K562 (cell line): Measurements from ENCODE around the gene OR6C76. TPM values are rescaled to one million over a fixed set of nuclear protein-coding genes. Genes with fewer than 3 reads are reported as not detected.

Source experiments
- ATAC-seq: fragments of 200-7000 bp; cut with Tn5 transposase; 3 replicates; pipeline ENCODE4 v1.9.1; 2020; ENCODE audit warnings: moderate library complexity
- BruUV-seq: library from RNA; stranded (reverse); fragments of 400-500 nt; replicated peaks from 2 replicates; lab custom pipeline; 2021; lab: Mats Ljungman, UMichigan
- CTCF ChIA-PET: fragments of 300-600 bp; formaldehyde crosslinking; extraction: SDS; loops from one replicate; lab custom pipeline; 2021; ENCODE audit warnings: low intra/inter-chr PET ratio; lab: Yijun Ruan, JAX
- POLR2A ChIA-PET: fragments of 300-600, 350-650 bp; sonication (Branson Sonifier 250); formaldehyde crosslinking; extraction: SDS; loops from one replicate; lab custom pipeline; 2021; ENCODE audit warnings: antibody characterized with exemption, inconsistent platforms; lab: Yijun Ruan, JAX
- DNase-seq, 4 experiments: peaks; one replicate each; pipeline versions ENCODE4 v3.0.0 to v3.0.0-alpha.2; 2011 to 2018; ENCODE audit warnings: low spot score in 3 of 4, mixed read lengths in 3 of 4; ENCODE audit errors: extremely low read depth in 1 of 4
- FAIRE-seq: peaks from 2 replicates; lab custom pipeline; 2011; peaks lifted over from hg19 to GRCh38; lab: Jason Lieb, UNC
- H2AFZ ChIP-seq: 2 replicates; pipeline ENCODE4 v1.6.0; 2011; ENCODE audit warnings: low read depth, low read length, control low read depth, inconsistent platforms
- H3K27ac ChIP-seq: fragments of 200-600 bp; 3 replicates; pipeline ENCODE4 v1.8.0; 2011; ENCODE audit warnings: low read depth, mild to moderate bottlenecking, control low read depth, inconsistent platforms, low read length, moderate library complexity, mixed read lengths; ENCODE audit errors: extremely low read depth
- H3K27me3 ChIP-seq, 2 experiments: fragments of 300-600 bp in 1 of 2; 2 replicates in 1 of 2; 3 replicates in 1 of 2; pipeline versions ENCODE4 v1.6.0 to v1.8.0; 2011; ENCODE audit warnings: inconsistent platforms in 2 of 2, low read length in 2 of 2, mild to moderate bottlenecking in 1 of 2, mixed read lengths in 1 of 2, moderate library complexity in 1 of 2; ENCODE audit not compliant: control insufficient read depth in 2 of 2, insufficient read depth in 2 of 2
- H3K36me3 ChIP-seq: fragments of 300-600 bp; 3 replicates; pipeline ENCODE4 v1.8.0; 2011; ENCODE audit warnings: mild to moderate bottlenecking, low read length, inconsistent platforms; ENCODE audit not compliant: control insufficient read depth, insufficient read depth
- H3K4me1 ChIP-seq, 2 experiments: fragments of 200-600 bp in 1 of 2; replicated peaks in 1 of 2; 2 replicates in 1 of 2; 3 replicates in 1 of 2; pipeline versions ENCODE4 v1.5.1 to v1.8.0; 2011; ENCODE audit warnings: inconsistent platforms in 2 of 2, low read length in 2 of 2, mild to moderate bottlenecking in 1 of 2, mixed read lengths in 1 of 2, moderate library complexity in 1 of 2; ENCODE audit not compliant: control insufficient read depth in 2 of 2, insufficient read depth in 2 of 2
- H3K4me2 ChIP-seq: 2 replicates; pipeline ENCODE4 v1.6.1; 2011; ENCODE audit warnings: low read length, control low read depth, inconsistent platforms, mixed read lengths; ENCODE audit not compliant: insufficient read depth
- H3K4me3 ChIP-seq: fragments of 200-600 bp; sonication (generic), shearing (Covaris generic); 2 replicates; pipeline ENCODE4 v1.5.1; 2016; ENCODE audit warnings: control low read depth, inconsistent platforms
- H3K79me2 ChIP-seq: fragments of 200-600 bp; 3 replicates; pipeline ENCODE4 v1.8.0; 2011; ENCODE audit warnings: low read length, inconsistent platforms; ENCODE audit not compliant: control insufficient read depth, insufficient read depth
- H3K9ac ChIP-seq, 2 experiments: 2 replicates each; pipeline versions ENCODE4 v1.6.0 to v1.6.1; 2011; ENCODE audit warnings: low read depth in 2 of 2, low read length in 2 of 2, control low read depth in 1 of 2, inconsistent platforms in 1 of 2, mild to moderate bottlenecking in 1 of 2, mixed read lengths in 1 of 2; ENCODE audit not compliant: insufficient read depth in 1 of 2
- H3K9me1 ChIP-seq: one replicate; pipeline ENCODE4 v1.6.0; 2011; ENCODE audit warnings: inconsistent platforms, mild to moderate bottlenecking, low read length, moderate library complexity; ENCODE audit not compliant: control insufficient read depth, insufficient read depth
- H3K9me3 ChIP-seq: replicated peaks from 2 replicates; pipeline ENCODE4 v1.5.1; 2011; ENCODE audit warnings: low read depth, low read length, inconsistent platforms; ENCODE audit not compliant: control insufficient read depth, insufficient read depth
- H4K20me1 ChIP-seq: replicated peaks from 2 replicates; pipeline ENCODE4 v1.6.1; 2011; ENCODE audit warnings: low read length, inconsistent platforms, mixed read lengths; ENCODE audit not compliant: control insufficient read depth, insufficient read depth
- CBX5 ChIP-seq: IDR thresholded peaks from 2 replicates; pipeline ENCODE4 v1.6.1; 2014; ENCODE audit warnings: low read depth, borderline replicate concordance
- CCNT2 ChIP-seq: IDR thresholded peaks from 2 replicates; pipeline ENCODE4 v1.6.1; 2011; ENCODE audit warnings: borderline replicate concordance, low read depth, mild to moderate bottlenecking, moderate library complexity, mixed read lengths, low read length; ENCODE audit not compliant: insufficient read length; ENCODE audit errors: extremely low read depth
- FOXP4 ChIP-seq: sonication (generic); formaldehyde crosslinking; IDR thresholded peaks from 2 replicates; pipeline ENCODE4 v1.8.0; 2022; ENCODE audit warnings: mild to moderate bottlenecking, missing genetic modification reagents, borderline replicate concordance
- GTF2B ChIP-seq: IDR thresholded peaks from 2 replicates; pipeline ENCODE4 v1.6.1; 2011; ENCODE audit not compliant: insufficient read length; ENCODE audit errors: extremely low read depth
- HSF4 ChIP-seq: fragments of 250-450 bp; sonication (Bioruptor Pico); IDR thresholded peaks from 2 replicates; pipeline ENCODE4 v2.1.2; 2022; ENCODE audit warnings: mild to moderate bottlenecking, moderate library complexity, borderline replicate concordance
- NFYB ChIP-seq: IDR thresholded peaks from 2 replicates; pipeline ENCODE4 v1.6.1; 2011; ENCODE audit warnings: mild to moderate bottlenecking, moderate library complexity; ENCODE audit not compliant: insufficient read length; ENCODE audit errors: extremely low read depth
- RAD51 ChIP-seq: fragments of 450-650 bp; IDR thresholded peaks from 2 replicates; pipeline ENCODE4 v1.7.1; 2016; ENCODE audit warnings: low read depth, mild to moderate bottlenecking, borderline replicate concordance
- TAF9B ChIP-seq: fragments of 450-650 bp; IDR thresholded peaks from 2 replicates; pipeline ENCODE4 v1.6.1; 2018; ENCODE audit warnings: mild to moderate bottlenecking; ENCODE audit not compliant: partially characterized antibody
- THAP7 ChIP-seq: fragments of 250-450 bp; sonication (Bioruptor Pico); IDR thresholded peaks from 2 replicates; pipeline ENCODE4 v1.5.0; 2021
- WGBS: fragments of 100-300 bp; shearing (Covaris generic); methylation state at CpG from one replicate; pipeline ENCODE4 v1.1.6; 2016; ENCODE audit warnings: low coverage, mixed read lengths; ENCODE audit not compliant: insufficient coverage; ENCODE audit errors: missing lambda C conversion rate; 5-methylcytosine and 5-hydroxymethylcytosine counted together
- in situ Hi-C: fragments of 300-500 bp; cut with MboI; formaldehyde crosslinking; loops from 4 replicates; pipeline ENCODE4 v1.15.0; 2018; ENCODE audit warnings: inconsistent platforms, mixed read lengths
- intact Hi-C: fragments of 100-400 bp; cut with micrococcal nuclease; formaldehyde crosslinking; loops from 2 replicates; pipeline ENCODE4 v1.14.2; 2022
- polyA plus RNA-seq, 8 experiments: library from polyadenylated mRNA; depleted of rRNA in 4 of 8; stranded (reverse) in 5 of 8; unstranded in 3 of 8; fragments of >200 nt; fragmentation: Nextera tagmentation in 2 of 8; fragmentation: Illumina TruSeq in 1 of 8; extraction: Ambion mirVana in 2 of 8; extraction: Trizol in 1 of 8; gene quantifications; 2 replicates each; pipeline versions ENCODE4 v1.2.1 to v1.2.3, GENCODE V29; 2011 to 2014; ENCODE audit warnings: inconsistent platforms in 1 of 8, missing spikeins in 1 of 8
- total RNA-seq, 7 experiments: library from RNA; depleted of rRNA in 6 of 7; stranded (reverse); fragments of >200 nt in 6 of 7; fragmentation: Illumina TruSeq in 2 of 7; extraction: Trizol in 2 of 7; gene quantifications; 2 replicates each; pipeline versions ENCODE4 v1.2.1 to v1.2.3, GENCODE V29; 2011 to 2021; ENCODE audit warnings: low replicate concordance in 1 of 7

The OR6C76 gene
- total and polyA plus RNA-seq, 9 of the 15 experiments (the other 6 are each of a cell fraction or from before 2014, with no cell fraction given), result not detected

- Histone ChIP-seq H3K27ac (no peak within 1 kb of the TSS), H2AFZ (no peak within 1 kb of the TSS), H3K79me2 (no peaks in the 10 kb centered on the region), H3K4me2 (no peak within 1 kb of the TSS), H4K20me1 (no peaks in the 10 kb centered on the region), H3K4me3 (no peak within 1 kb of the TSS), H3K9ac (no peak within 1 kb of the TSS), H3K4me1 (no peaks in the 10 kb centered on the region), H3K27me3 (no peaks in the 10 kb centered on the region), H3K9me3 (no peaks in the 10 kb centered on the region), H3K36me3 (no peaks in the 10 kb centered on the region), H3K9me1 (no peaks in the 10 kb centered on the region)
- no TSS peak for BruUV-seq
- CTCF ChIA-PET, result no interaction called here
- in situ Hi-C loops (no loop called here), intact Hi-C loops (no loop called here)
- no peak for DNase-seq
- no peak for ATAC-seq
- POLR2A ChIA-PET, result no interaction called here
- 4% methylated on average over 1 of the region's 1 CpG for WGBS
- no peak for FAIRE-seq
- TF ChIP-seq HSF4, result no peak
- TF ChIP-seq RAD51, result no peak
- no peak for TF ChIP-seq TAF9B
- TF ChIP-seq THAP7 (CRISPR knock-in tag), result no peak
- TF ChIP-seq CCNT2, result no peak
- no peak for TF ChIP-seq CBX5
- no peak for TF ChIP-seq NFYB
- no peak for TF ChIP-seq FOXP4 (CRISPR knock-in tag)
- TF ChIP-seq GTF2B, result no peak
Observed at GRCh38 chr12:55400229-55400628, 25.8 kb upstream of the OR6C76 start, which contains the start of gene OR6C65. TSS of gene OR6C65 (plus strand) at chr12:55400529. CDS start at chr12:55400529, 0 bp downstream.
